Measurements from ENCODE around the gene ECHS1. TPM values are rescaled to one million over a fixed set of nuclear protein-coding genes. Genes with fewer than 3 reads are reported as not detected.

Gene ECHS1
- total and polyA plus RNA-seq, 10 donors = 29.8 to 81.2 (median 45.8) TPM

- Histone ChIP-seq H3K9me3 (no peaks in the 10 kb centered on the region), H3K27me3 (replicated peaks in 1 of 7) (peaks cover 0 to 13% (median 0%) of the 10 kb centered on the region in 7 donors), H3K4me1 (peaks cover 20 to 46% (median 40%) of the 10 kb centered on the region in 6 donors), H3K27ac (peak overlapping the region in 7 of 8 donors; percentile 46 to 91 (median 84)), H3K36me3 (peaks cover 0 to 30% (median 5%) of the 10 kb centered on the region in 6 donors), H3K4me3 (peak overlapping the region; percentile 53 to 95 (median 80))
- intact Hi-C loops (cut with DNase I; ENCODE audit: low total_unique reads) = no loop called here
- WGBS, 5 donors = 86 to 91% (median 90%) methylated on average over 22 to 36 of the region's 36 CpGs
- DNase-seq = peak; percentile 84
- TF ChIP-seq CTCF (IDR thresholded peaks at IDR 0.05 in 8 of 11, conservative IDR thresholded peaks at IDR 0.05 in 3 of 11) (no peak), POLR2A (IDR thresholded peaks at IDR 0.05) (no peak), POLR2AphosphoS5 (IDR thresholded peaks at IDR 0.05) (no peak)
Measured at GRCh38 chr10:133379801-133380666, 6.9 kb upstream of the ECHS1 start.

- WGBS, 5 donors = 0 to 6% (median 3%) methylated on average over 6 to 67 of the region's 78 CpGs
- H3K4me1 ChIP-seq = peaks cover 20 to 53% (median 41%) of the 10 kb centered on the region in 6 donors
- peak; percentile 94 for DNase-seq
- H3K4me3 ChIP-seq = peak within 1 kb of the TSS; percentile 78 to 95 (median 92)
- intact Hi-C loops (cut with DNase I; ENCODE audit: low total_unique reads) = no loop called here
- no peaks in the 10 kb centered on the region for H3K9me3 ChIP-seq
- H3K27ac ChIP-seq = peak within 1 kb of the TSS; percentile 65 to 91 (median 85)
- peaks cover 0 to 13% (median 0%) of the 10 kb centered on the region in 7 donors for H3K27me3 ChIP-seq (replicated peaks in 1 of 7)
- H3K36me3 ChIP-seq = peaks cover 0 to 24% (median 2%) of the 10 kb centered on the region in 6 donors
- TF ChIP-seq CTCF (IDR thresholded peaks at IDR 0.05 in 8 of 11, conservative IDR thresholded peaks at IDR 0.05 in 3 of 11) = no peak
- peak; percentile 50 to 74 (median 58) for TF ChIP-seq POLR2AphosphoS5 (IDR thresholded peaks at IDR 0.05)
Measured at GRCh38 chr10:133379152-133379800, 6.1 kb upstream of the ECHS1 start, which contains the start of gene PAOX. Gene PAOX, plus strand, starts transcription at chr10:133379262. Its CDS starts 55 bp downstream, at chr10:133379317.

- WGBS, 5 donors = 0 to 1% (median 0%) methylated on average over 40 to 83 of the region's 90 CpGs
- peak overlapping the region; percentile 78 to 95 (median 92) for H3K4me3 ChIP-seq
- H3K9me3 ChIP-seq = no peaks in the 10 kb centered on the region
- H3K27me3 ChIP-seq (replicated peaks in 1 of 7) = peaks cover 0 to 13% (median 0%) of the 10 kb centered on the region in 7 donors
- intact Hi-C loops (cut with DNase I; ENCODE audit: low total_unique reads) = no loop called here
- H3K36me3 ChIP-seq = peaks cover 0 to 16% (median 0%) of the 10 kb centered on the region in 6 donors
- peak; percentile 49 to 85 (median 77) for TF ChIP-seq POLR2AphosphoS5 (IDR thresholded peaks at IDR 0.05)
- no peak for TF ChIP-seq CTCF (IDR thresholded peaks at IDR 0.05 in 8 of 11, conservative IDR thresholded peaks at IDR 0.05 in 3 of 11)
- TF ChIP-seq POLR2A (IDR thresholded peaks at IDR 0.05) = peak in 1 of 3 donors; percentile 15
- peaks cover 20 to 60% (median 48%) of the 10 kb centered on the region in 6 donors for H3K4me1 ChIP-seq
- DNase-seq = peak; percentile 96
- H3K27ac ChIP-seq = peak overlapping the region; percentile 54 to 91 (median 84)
Measured at GRCh38 chr10:133378251-133379096, 5.3 kb upstream of the ECHS1 start.

Data from spleen (tissue), 11 donors.